ENCODE data around the gene HSPBP1. TPM values are rescaled to one million over a fixed set of nuclear protein-coding genes. Genes with fewer than 3 reads are reported as not detected.

Gene HSPBP1
- polyA plus RNA-seq, 12 donors = 13.9 to 50.2 (median 19.1) TPM; not detected in 1

DNA sequence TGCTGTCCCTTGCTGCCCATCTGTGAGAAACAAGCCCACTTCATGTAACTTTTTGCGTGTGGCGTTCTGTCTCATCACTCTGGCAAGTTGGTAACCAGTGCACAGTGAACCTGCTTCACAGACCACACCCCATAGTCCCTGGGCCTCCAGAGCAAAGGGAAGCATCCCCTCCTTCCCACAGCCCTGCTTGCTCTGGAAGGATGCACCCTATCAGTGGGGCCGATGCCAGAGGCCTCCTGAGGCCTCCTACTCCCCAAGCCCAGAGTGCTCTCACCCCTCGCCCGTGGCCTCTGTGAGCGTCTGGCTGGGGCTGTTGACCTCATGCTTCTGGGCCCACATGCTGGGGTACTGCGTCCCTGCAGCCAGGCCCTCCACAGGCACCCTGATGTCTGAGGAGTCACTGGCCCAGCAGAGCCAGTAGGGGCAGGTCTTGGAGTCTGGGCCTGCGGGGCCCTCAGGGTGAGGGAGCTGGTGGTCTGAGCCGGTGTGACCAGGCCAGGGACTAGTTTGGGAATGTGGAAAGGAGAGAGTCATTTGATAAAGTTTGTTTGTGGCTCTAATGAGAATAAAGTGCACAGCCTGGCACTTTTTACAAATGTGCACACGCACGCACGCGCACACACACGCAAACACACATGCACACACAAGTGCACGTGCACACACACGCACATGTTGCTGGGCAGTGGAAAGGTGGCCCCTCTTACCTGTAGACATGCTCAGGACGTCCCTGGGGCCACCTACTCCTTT, 56.4 kb downstream of the HSPBP1 start:
- no peak for DNase-seq

DNA sequence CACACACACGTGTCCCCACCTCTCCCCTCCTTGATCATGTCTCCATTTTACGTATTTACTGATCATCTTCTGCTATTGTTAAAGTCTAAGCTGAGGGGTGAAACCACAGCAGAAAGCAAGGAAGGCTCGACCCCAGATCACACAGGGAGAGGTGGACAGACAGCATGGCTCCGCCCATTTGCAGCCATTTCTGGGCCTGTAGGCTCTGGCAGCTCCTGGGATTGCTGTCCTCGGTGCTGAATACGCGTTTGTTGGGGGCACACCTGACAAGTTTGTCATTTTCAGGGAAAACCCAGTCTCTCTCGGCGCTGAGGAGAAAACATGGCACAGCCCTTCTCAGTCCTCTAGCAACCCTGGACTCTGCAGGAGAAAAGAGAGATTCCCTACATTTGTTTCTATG, 59.4 kb downstream of the HSPBP1 start:
- no peak for DNase-seq

DNA sequence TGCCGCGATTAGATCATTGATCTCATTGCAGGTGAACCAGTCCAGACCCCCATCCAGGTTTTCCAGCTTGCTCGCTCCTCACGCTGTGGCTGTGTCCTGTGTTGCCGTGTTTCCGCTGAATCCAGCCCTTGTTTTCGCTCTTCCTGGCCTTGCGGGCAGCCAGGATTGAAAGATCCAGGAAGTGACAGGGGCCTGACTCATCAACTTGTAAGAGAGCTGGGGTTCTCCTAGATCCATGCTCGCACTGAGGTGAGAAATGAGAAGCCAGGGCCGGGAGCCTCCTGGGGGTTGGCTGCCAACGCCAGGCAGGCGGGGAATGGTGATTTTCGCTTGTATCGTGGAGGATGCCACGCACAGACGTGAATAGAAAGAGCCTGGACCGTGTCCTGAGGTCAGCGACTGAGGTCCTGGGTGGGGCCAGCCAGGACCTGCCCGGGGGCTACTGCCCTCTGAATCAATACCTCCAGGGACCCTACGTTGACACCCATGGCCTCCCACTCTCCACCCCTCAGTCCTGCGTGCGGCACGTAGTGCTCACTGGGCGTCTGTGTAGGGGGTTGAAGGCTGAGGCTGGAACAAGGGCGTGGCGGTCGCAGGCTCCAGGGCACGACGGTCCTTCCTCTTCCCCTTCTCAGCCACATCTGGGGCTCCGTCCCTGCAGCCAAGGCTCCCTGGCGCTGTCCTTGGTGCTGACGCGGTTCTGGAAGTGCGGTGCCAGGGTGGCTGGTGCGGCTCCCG, 63.3 kb downstream of the HSPBP1 start:
- peak; percentile 77 for DNase-seq

DNA sequence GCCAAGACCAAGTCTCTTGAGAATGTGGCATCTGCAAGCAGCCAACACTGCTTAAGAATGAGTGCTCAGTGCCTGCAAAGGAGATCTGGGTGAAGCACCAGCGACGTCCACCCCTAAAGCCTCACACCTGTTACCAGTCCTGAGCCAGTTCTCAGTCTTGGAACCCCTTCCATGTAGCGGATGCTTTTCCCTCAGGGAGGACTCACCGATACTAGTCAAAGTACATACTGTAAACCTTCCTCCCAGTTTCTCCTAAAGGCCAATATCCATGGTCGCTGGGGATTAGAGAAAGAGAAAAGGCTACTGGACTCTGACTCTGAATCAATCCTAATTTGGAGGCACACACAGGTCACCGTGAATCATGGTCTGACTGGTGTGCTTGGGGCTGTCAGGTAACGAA, 66.4 kb downstream of the HSPBP1 start:
- DNase-seq = no peak

DNA sequence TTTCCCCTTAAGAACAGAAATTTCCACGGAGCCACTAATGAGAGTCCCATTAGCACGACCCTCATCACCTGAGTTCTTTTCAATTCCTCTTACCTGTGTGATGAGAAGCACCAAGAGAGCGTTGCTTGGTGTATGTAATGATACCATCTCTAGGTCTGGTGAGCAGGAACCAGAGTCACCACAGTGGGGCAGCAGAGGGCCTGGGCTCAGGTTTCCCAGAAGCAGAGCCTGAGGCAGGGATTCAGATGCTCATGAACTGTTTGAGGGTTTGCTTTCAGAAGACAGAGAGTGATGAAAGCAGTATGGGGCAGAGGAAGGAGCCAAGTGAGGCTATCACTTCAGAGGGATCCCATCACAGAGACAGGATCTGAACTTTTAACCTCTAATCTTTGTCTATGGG, 67.5 kb downstream of the HSPBP1 start:
- DNase-seq = no peak

Other genes with a start within 250 kb of the HSPBP1 start
- gene GP6, start 241.8 kb downstream of the HSPBP1 start, polyA plus RNA-seq (ENCODE audit: insufficient read length in 12 of 12) = under 1 TPM in 10 of 12 donors, not detected in 2; 0.08 to 0.58 (median 0.23) TPM
- gene RDH13, start 217.0 kb downstream of the HSPBP1 start, polyA plus RNA-seq (ENCODE audit: insufficient read length in 12 of 12) = 10 to 100 TPM in 9 of 12 donors, 1 to 10 TPM in 2, not detected in 1; 7.6 to 22.8 (median 13.4) TPM
- gene EPS8L1, start 204.2 kb downstream of the HSPBP1 start, polyA plus RNA-seq (ENCODE audit: insufficient read length in 12 of 12) = 10 to 100 TPM in 3 of 12 donors, 1 to 10 TPM in 8, not detected in 1; 1.5 to 26.7 (median 4.4) TPM
- gene PPP1R12C, start 162.5 kb downstream of the HSPBP1 start, polyA plus RNA-seq (ENCODE audit: insufficient read length in 12 of 12) = 100 to 1,000 TPM in 1 of 12 donors, 10 to 100 TPM in 10, not detected in 1; 47.8 to 125 (median 69.4) TPM
- gene TNNT1, start 130.9 kb downstream of the HSPBP1 start, polyA plus RNA-seq (ENCODE audit: insufficient read length in 12 of 12) = 100 to 1,000 TPM in 11 of 12 donors, not detected in 1; 436 to 957 (median 725) TPM
- 1 to 10 TPM in 10 of 12 donors, not detected in 2; 1.5 to 3.8 (median 2.3) TPM for gene TNNI3, start 122.4 kb downstream of the HSPBP1 start, polyA plus RNA-seq (ENCODE audit: insufficient read length in 12 of 12)
- gene DNAAF3, start 113.5 kb downstream of the HSPBP1 start, polyA plus RNA-seq (ENCODE audit: insufficient read length in 12 of 12) = 1 to 10 TPM in 3 of 12 donors, under 1 TPM in 7, not detected in 2; 0.45 to 1.7 (median 0.66) TPM
- 1 to 10 TPM in 1 of 12 donors, under 1 TPM in 4, not detected in 7; 0.08 to 4.0 (median 0.29) TPM for gene SYT5, start 99.8 kb downstream of the HSPBP1 start, polyA plus RNA-seq (ENCODE audit: insufficient read length in 12 of 12)
- gene PTPRH, start 70.6 kb downstream of the HSPBP1 start, polyA plus RNA-seq (ENCODE audit: insufficient read length in 12 of 12) = 1 to 10 TPM in 1 of 12 donors, under 1 TPM in 9, not detected in 2; 0.05 to 4.1 (median 0.22) TPM
- 1 to 10 TPM in 11 of 12 donors, not detected in 1; 1.3 to 8.3 (median 2.6) TPM for gene TMEM86B, start 51.3 kb downstream of the HSPBP1 start, polyA plus RNA-seq (ENCODE audit: insufficient read length in 12 of 12)
- 10 to 100 TPM in 11 of 12 donors, not detected in 1; 21.5 to 45.8 (median 26.3) TPM for gene PPP6R1, start 21.1 kb downstream of the HSPBP1 start, polyA plus RNA-seq (ENCODE audit: insufficient read length in 12 of 12)
- 10 to 100 TPM in 2 of 12 donors, 1 to 10 TPM in 9, not detected in 1; 5.9 to 24.6 (median 6.9) TPM for gene BRSK1, start 3.9 kb upstream of the HSPBP1 start, polyA plus RNA-seq (ENCODE audit: insufficient read length in 12 of 12)
- gene TMEM150B, start 45.2 kb upstream of the HSPBP1 start, polyA plus RNA-seq (ENCODE audit: insufficient read length in 12 of 12) = 1 to 10 TPM in 2 of 12 donors, under 1 TPM in 8, not detected in 2; 0.40 to 1.1 (median 0.71) TPM
- 10 to 100 TPM in 11 of 12 donors, not detected in 1; 11.9 to 59.4 (median 19.7) TPM for gene KMT5C, start 59.8 kb upstream of the HSPBP1 start, polyA plus RNA-seq (ENCODE audit: insufficient read length in 12 of 12)
- gene COX6B2, start 74.6 kb upstream of the HSPBP1 start, polyA plus RNA-seq (ENCODE audit: insufficient read length in 12 of 12) = 10 to 100 TPM in 1 of 12 donors, 1 to 10 TPM in 1, under 1 TPM in 4, not detected in 6; 0.07 to 18.3 (median 0.50) TPM
- gene GARIN5B, start 83.2 kb upstream of the HSPBP1 start, polyA plus RNA-seq (ENCODE audit: insufficient read length in 12 of 12) = under 1 TPM in 1 of 12 donors, not detected in 11; 0.07 TPM
- under 1 TPM in 10 of 12 donors, not detected in 2; 0.14 to 0.53 (median 0.30) TPM for gene IL11, start 90.4 kb upstream of the HSPBP1 start, polyA plus RNA-seq (ENCODE audit: insufficient read length in 12 of 12)
- under 1 TPM in 1 of 12 donors, not detected in 11; 0.58 TPM for gene TMEM190, start 96.7 kb upstream of the HSPBP1 start, polyA plus RNA-seq (ENCODE audit: insufficient read length in 12 of 12)
- gene TMEM238, start 104.2 kb upstream of the HSPBP1 start, polyA plus RNA-seq (ENCODE audit: insufficient read length in 12 of 12) = under 1 TPM in 3 of 12 donors, not detected in 9; 0.22 to 0.55 (median 0.35) TPM
- gene RPL28, start 105.8 kb upstream of the HSPBP1 start, polyA plus RNA-seq (ENCODE audit: insufficient read length in 12 of 12) = 1,000 to 10,000 TPM in 10 of 12 donors, 100 to 1,000 TPM in 1, not detected in 1; 796 to 2,808 (median 1,427) TPM
- 100 to 1,000 TPM in 1 of 12 donors, 10 to 100 TPM in 10, not detected in 1; 19.2 to 108 (median 30.4) TPM for gene UBE2S, start 127.7 kb upstream of the HSPBP1 start, polyA plus RNA-seq (ENCODE audit: insufficient read length in 12 of 12)
- gene SHISA7, start 163.2 kb upstream of the HSPBP1 start, polyA plus RNA-seq (ENCODE audit: insufficient read length in 12 of 12) = 1 to 10 TPM in 1 of 12 donors, under 1 TPM in 9, not detected in 2; 0.07 to 1.1 (median 0.17) TPM
- 10 to 100 TPM in 11 of 12 donors, not detected in 1; 24.3 to 68.0 (median 27.9) TPM for gene ISOC2, start 181.5 kb upstream of the HSPBP1 start, polyA plus RNA-seq (ENCODE audit: insufficient read length in 12 of 12)
- gene C19orf85, start 184.6 kb upstream of the HSPBP1 start, polyA plus RNA-seq (ENCODE audit: insufficient read length in 12 of 12) = not detected
- gene ZNF628, start 196.5 kb upstream of the HSPBP1 start, polyA plus RNA-seq (ENCODE audit: insufficient read length in 12 of 12) = 10 to 100 TPM in 1 of 12 donors, 1 to 10 TPM in 10, not detected in 1; 1.5 to 11.6 (median 2.4) TPM
- gene NAT14, start 205.1 kb upstream of the HSPBP1 start, polyA plus RNA-seq (ENCODE audit: insufficient read length in 12 of 12) = 100 to 1,000 TPM in 1 of 12 donors, 10 to 100 TPM in 11; 15.8 to 381 (median 24.4) TPM
- gene SSC5D, start 208.3 kb upstream of the HSPBP1 start, polyA plus RNA-seq (ENCODE audit: insufficient read length in 12 of 12) = 10 to 100 TPM in 11 of 12 donors, not detected in 1; 12.2 to 37.5 (median 19.3) TPM